ENCODE data around the gene CEP68.
"Not testable (repeated sequence)": the region's sequence is repeated elsewhere in the genome, so short reads cannot be mapped to it uniquely, and the experiment has no call there.

CEP68 gene

DNA sequence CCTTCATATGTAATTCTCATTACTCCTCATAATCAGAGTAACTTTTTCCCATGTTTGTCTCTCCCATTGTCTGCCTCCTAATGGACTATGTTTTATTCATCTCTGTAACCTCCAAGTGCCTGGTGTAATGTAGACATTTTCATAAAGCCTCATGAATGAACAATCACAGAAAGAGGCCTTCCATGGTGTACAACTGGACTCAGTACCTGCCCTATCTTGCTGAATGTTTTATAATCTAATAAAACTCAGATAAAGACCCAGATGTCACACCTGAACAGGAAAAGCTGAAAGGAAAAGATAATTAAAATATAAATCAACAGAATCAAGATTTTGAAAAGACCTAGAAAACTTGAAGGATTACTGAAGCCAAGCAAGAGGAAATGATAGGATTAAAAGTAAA, 37.0 kb downstream of the CEP68 start:
- no peak for DNase-seq

DNA sequence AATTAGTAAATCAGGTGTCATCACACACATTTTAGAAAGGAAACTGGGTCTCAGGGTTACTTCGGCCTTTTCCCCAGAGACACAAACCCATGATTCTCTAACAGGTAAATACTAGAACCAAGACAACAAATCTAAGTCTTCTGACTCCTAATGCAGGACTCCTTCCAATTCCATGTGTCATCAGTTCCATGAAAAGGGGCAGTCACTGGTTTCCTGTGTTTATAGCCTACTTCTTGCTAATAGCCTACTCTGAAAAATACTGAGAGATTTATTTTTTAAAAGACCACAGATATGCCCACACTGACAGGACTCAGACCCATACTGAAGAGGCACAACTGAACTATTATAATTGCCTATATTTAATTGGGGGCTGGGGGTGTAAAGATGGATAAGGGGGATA, 40.7 kb downstream of the CEP68 start:
- no peak for DNase-seq

DNA sequence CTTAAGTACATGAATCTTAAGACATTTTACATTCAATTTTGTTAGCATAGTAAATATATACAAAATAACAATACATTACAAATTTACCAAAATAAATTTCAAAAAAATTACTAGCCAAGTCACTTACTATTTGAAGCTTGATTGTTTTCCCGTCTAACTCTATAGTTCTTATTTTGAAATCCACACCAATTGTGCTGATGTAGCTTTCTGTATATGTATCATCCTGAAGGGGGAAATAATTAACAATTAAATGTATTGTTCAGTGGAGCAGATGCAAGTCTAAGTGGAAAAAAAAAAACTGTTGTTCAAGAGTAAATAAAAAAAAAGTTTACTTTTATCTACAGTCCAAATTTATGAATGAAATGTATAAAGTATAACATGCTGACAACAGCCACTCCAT, 41.6 kb downstream of the CEP68 start:
- DNase-seq = no peak

DNA sequence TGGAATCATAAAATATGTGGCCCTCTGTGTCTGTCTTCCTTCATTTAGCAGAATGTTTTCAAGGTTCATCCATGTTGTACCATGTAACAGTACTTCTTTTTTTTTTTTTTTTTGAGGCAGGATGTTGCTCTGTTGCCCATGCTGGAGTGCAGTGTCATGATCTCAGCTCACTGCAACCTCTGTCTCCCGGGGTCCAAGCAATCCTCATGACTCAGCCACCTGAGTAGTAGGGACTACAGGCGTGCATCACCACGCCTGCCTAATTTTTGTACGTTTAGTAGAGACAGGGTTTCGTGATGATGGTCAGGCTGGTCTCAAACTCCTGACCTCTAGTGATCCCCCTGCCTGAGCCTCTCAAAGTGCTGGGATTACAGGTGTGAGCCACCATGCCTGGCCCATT, 42.5 kb downstream of the CEP68 start:
- DNase-seq = no peak

DNA sequence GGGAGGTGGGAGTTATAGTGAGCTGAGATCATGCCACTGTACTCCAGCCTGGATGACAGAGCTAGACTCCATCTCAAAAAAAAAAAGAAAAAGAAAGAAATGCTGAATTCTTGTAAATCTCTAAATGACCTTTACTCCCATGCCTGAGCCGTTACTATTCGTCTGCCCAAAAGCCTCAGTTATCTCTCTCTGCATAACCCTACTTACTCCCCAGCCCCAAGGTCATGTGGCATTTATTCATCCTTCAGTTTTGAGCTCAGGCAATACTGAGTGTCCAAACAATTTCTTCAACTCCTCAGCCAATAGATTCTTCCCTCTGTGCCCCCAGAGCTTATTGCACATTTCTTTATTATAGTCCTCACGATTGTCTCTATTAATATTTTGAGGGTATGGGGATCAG, 44.9 kb downstream of the CEP68 start:
- no peak for DNase-seq

DNA sequence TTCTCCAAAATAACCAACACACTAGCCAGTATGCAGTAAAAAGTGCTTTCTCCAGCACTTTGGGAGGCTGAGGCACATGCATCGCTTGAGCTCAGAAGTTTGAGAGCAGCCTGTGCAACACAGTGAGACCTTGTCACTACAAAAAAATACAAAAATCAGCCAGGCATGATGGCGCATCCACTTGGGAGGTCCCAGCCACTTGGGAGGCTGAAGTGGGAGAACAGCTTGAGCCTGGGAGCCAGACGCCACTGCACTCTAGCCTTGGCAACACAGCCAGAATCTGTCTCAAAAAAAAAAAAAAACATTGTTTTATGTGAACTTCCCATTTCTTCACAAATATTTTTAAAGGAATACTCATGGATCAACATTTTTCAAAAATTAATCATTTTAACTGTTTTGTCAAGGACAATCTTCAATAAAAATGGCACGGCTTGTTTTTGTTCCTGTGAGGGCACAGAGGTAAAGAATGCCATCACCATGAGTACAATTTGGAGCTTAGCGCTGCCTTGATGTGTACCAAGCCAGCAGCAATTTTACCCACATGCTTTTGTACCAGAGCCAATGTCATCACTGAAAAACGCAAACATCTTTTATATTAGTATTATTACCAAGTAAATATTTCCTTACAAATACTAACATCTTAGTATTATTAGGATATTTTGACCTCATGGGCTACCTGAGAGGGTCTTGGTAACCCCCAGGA, 46.9 kb downstream of the CEP68 start:
- no peak for DNase-seq

DNA sequence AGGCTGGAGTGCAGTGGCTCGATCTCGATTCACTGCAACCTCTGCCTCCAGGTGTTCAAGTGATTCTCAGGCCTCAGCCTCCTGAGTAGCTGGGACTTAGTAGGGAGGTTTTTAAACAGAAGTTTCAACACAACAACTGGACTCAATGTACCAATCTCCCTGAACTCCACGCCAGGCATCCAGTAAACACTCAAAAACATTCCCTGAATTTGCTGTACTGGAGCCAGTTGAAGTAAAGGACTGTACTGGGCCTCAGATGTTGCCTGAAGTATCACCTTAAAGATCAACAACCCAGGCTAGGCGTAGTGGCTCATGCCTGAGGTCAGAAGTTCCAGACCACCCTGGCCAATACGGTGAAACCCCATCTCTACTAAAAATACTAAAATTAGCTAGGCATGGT, 51.3 kb downstream of the CEP68 start:
- DNase-seq = no peak

DNA sequence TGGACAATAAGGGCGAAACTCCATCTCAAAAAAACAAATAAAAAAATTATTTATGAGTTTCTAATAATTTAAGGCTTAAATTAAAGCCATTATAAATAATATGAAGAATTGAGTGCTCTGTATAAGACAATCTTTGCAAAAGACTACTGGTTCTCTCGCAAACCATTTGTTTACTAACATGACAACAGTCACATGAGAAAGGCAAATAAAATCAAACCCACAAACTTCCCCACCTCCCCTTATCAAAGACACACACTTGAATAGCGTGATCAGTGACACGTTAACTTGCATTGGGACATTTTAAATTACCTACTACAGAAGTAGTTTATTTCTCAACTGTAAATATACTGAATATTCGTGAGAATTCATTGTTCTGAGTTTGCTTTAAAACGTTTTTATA, 52.6 kb downstream of the CEP68 start:
- DNase-seq = no peak

DNA sequence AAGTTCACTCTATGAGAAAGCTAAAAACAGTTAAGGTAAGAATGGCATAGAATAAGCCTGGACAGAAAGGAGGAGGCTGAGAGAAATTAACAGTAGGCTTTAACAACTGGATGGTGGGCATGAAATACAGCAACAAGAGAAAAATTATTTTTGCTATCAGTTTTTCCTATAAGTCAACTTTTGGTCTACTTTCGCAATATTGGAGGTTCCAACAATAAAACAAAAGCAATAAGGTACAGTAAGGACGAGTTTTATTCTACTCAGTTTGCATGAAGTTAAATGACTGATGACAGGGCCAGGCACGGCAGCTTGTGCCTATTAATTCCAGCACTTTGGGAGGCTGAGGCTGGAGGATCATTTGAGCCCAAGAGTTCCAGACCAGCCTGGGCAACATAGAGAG, 56.4 kb downstream of the CEP68 start:
- no peak for DNase-seq

DNA sequence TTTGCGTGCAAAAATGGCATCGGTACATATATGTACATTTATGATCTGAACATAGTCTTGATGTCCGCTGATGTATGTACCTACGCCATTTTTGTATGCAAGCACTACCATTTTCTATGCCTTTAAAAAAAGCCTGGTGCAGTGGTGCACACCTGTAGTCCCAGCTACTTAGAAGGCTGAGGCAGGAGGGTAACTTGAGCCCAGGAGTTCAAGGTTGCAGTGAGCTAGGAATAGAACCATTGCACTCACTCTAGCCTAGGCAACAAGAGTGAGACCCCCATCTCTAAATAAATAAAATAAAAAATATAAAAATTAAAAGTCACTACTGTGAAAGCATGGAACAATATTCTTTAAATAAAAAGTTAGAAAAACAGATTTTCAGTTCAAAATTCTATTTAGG, 57.0 kb downstream of the CEP68 start:
- no peak for DNase-seq

DNA sequence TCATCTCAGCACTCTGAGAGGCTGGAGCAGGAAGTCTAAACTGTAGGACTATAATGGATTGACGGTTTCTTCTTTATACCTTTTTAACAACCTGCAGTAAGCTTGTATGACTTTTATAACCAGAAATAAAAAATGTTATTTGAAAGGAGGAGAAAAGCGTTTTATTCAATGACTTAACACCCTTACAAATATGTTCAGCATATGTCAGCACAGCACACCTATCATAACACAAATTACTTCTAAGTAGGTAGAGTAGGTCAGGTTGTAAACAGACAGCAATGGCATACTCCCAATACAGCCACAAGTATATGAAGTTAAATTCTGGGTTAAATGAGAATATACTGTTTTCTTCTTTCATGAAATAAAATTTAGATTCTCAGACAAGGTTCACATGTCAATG, 57.6 kb downstream of the CEP68 start:
- DNase-seq = no peak

DNA sequence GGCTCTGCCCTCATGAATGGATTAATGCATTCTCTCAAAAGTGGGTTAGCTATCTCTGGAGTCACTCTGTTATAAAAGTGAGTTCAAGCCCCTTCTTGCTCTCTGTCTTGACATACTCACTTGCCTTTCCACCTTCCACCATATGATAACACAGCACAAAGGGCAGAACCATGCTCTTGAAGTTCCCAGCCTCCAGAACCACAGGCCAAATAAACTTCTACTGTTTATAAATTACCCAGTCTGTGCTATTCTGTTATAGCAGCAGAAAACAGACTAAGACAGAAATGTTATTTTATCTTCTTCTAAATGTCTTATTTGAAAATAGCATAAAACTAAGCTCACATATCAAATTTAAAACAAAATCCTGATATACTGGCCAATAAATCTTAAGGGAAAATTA, 58.7 kb downstream of the CEP68 start:
- DNase-seq = no peak

DNA sequence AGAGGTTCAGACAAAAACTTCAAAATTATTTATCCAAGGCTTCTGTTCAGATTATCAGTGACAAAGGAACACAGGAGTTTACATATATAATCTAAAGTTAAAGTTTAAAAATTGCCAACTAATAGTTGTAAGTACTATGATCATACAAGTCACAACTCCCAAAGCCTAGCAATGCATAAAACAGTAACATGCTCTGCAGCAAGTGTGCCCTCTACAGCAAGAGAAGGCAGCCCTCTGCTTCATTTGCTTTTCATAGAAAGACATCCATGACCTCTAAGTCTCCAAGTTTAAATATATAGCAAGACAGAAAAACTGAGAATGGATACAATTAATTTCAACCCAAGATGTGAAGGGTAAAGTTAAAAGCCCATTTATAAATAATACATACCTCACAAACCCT, 60.4 kb downstream of the CEP68 start:
- DNase-seq = no peak

DNA sequence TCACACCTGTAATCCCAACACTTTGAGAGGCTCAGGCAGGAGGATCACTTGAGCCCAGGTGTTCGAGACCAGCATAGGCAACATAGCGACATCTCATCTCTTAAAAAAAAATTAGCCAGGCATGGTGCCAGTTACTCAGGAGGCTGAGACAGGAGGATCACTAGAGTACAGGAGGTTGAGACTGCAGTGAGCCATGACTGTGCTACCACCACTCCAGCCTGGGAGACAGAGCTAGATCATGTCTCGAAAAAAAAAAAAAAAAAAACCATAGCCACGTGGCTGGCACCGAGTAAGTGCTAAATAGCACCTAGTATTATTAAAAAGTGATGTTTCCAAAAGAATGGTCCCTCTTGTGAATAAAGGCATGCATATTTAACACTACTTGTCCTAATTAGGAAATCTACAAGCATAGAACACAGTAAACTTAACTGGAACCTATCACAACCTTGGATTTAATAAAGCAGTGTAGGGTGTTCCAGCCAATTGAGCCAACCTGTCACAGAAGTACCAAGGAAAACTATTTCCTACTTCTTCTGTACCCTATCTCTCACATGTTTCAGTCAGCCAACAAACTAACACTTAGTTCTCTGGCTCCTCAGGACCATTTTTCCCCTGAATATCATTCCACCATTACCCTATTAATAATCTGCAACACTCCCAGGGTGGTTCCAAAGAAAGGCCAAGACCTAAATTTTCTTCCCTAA, 64.9 kb downstream of the CEP68 start:
- DNase-seq = no peak

DNA sequence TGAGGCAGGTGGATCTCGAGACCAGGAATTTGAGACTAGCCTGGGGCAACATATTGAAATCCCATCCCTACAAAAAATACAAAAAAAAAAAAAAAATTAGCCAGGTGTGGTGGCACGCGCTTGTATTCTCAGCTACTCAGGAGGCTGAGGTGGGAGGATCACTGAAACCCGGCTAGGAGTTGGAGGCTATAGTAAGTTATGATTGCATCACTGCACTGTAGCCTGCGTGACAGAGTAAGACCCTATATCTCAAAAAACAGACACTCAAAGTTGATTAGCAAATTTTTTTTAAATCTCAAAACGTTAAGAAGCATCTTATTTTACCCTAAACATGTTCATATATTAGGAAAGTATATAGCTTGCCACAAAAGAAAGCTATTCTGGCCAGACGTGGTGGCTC, 66.1 kb downstream of the CEP68 start:
- DNase-seq = no peak

DNA sequence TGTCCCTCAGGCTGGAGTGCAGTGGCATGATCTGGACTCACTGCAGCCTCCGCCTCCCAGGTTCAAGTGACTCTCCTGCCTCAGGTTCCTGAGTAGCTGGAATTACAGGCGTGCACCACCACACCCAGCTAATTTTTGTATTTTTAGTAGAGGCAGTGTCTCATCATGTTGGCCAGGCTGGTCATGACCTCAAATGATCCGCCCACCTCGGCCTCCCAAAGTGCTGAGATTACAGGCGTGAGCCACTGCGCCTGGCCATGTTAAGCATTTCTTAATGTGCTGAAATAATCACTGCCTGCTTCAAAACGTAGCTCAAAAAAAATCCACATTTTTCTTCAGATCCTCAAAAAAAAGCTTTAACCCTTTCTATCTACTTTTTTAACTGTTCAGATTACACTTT, 69.2 kb downstream of the CEP68 start:
- DNase-seq = not testable (repeated sequence)

DNA sequence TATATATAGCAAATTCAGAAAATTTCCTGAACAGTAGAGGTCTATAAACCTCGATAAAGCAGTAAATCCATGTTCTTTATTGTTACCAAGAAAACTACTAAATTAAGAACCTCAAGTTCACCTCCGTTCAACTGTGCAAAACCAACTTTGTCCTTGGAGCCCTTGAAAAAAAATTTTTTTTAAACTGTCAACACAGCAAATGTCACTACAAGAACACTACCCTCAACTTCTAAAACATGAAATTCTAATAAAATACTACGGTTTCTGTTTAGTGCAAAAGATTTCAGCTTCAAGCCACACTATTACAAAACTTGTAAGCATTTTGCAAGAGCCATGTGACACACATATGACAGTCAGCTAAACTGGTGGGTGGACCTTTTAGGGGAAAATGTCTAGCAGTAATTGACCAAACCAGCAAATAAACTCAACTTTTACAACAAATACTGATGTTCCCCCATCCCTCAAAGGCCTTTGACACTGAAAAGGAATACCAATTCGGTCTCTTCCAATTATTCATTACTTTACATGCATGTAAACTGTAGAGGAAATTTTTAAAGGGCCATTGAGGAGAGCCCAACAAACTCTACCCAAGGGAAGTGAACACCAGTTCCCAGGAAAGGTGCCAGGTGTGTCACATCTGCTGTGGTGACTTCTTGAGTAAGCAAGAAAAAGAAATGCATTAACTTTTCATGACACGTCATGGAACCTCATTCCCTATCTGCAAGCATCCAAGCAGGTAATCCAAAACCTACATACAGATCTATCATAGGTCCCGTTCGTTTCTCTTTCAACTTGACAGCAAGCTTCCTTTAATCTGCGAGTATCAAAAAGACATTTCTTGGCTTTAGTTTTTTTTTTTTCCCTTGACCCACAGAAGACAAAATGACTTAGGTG, 72.3 kb downstream of the CEP68 start:
- peak; percentile 25 for DNase-seq

DNA sequence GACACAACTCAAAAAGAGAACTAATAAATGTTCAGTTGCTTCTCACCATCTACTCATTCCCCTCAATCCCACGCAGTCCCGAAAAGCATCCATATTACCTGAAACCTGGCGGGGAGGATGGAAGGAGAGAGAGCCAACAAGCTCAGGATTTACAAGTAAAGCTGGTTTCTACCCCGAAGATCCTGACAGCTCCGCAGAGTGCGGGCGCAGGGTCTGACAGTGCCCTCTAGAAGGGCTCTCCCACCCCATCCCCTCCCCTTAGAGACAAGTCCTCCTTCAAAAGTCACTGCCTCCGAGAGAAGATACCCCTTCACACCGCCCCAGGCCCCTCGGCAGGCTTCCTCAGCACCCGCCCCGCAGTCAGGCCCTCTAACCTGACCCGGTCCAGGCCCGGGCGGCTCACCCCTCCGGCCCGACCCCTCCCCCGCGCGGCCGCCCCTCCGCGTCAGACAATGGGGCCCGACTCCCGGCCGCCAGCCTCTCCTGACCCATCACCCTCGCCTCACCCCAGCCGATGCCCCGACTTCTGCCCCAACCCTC, 73.1 kb downstream of the CEP68 start:
- no peak for DNase-seq

DNA sequence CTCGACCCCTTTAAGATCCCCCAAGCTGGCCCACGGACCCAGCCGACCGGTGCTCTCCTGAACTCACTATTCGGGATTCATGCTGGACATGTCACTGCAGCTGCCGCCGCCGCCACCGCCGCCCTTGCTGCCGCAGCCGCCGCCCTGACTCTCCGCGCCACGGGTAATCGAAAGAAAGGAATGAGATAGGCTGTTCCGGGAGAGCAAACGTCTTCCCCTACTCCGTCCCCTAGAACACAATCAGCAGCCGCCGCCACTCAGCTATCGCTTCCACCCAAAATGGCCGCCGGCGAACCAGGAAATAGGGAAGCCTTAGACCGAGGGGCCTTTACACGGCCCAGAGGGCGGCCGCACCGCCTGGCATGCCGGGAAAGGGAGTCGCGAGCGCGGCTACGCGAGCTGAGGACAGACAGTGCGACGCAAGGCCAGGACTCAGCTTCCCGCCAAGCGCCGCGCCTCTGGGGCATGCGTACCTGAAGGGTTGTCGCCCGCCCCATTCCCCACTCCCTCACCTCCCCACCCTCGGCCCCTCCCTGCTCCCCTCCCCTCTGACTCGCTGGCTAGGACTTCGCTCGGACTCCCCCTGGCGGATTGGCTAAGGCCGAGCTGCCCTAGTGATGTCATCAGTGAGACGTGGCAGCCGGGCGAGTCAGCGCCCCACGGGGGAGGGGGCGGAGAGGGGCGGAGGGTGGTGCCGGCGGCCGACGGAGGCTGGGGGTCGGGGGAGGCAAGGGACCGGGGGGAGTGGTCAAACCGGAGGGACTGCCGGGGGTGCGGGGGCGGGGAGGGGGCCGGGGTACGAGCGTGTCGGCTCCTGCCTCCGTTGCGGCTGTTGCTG, 73.8 kb downstream of the CEP68 start, which contains the start of gene RAB1A:
Gene RAB1A (minus strand): TSS at position 281 of the 838 bp plus-strand sequence. CDS start 191 bp downstream, at position 90.
- DNase-seq = peak; percentile 100

DNA sequence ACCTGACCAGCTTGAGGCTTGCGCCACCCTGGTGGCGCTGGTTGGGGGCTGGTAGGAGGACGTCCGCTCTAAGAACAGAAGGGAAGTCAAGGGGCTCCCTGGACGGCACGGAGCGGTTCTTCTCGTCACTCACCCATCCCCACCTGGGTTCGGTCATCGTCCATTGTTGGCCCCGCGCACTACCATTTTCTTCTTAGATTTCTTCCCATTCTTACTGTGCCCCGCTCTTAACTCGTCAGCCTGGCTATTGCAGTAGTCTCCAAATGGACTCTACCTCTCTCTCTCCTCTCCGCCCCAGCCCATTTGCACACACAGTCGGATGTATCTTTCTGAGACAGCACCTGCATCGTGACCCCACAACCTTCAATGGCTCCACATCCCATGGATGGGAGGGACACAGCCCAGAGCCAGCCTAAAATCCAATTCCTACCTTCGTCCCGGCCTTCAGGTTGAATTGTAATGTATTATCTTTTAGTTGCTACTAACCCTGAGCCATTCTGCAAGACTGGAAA, 74.5 kb downstream of the CEP68 start:
- DNase-seq = no peak

DNA sequence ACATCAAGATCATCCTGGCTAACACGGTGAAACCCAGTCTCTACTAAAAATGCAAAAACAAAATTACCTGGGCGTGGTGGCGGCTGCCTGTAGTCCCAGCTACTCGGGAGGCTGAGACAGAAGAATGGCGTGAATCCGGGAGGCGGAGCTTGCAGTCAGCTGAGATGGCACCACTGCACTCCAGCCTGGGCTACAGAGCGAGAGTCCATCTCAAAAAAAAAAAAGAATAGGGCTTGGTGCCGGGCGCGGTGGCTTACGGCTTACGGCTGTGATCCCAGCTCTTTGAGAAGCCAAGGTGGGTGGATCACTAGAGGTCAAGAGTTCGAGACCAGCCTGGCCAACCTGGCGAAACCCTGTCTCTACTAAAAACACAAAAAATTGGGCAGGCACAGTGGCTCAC, 76.7 kb downstream of the CEP68 start:
- not testable (repeated sequence) for DNase-seq

DNA sequence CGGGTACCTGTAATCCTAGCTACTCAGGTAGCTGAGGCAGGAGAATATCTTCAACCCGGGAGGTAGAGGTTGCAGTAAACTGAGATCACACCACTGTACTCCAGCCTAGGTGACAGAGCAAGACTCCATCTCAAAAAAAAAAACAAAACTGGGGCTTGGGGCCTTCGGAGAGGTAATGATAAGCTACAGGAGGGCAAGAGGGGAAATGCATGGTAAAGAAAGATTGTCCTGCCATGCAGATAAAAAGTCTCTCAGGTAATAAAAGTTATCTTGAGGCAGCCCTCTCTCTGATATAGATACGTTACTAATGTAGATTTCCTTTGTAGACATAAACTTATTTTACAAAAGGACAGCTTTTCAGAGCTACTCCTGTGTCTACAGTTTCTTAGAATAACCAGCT, 77.4 kb downstream of the CEP68 start:
- DNase-seq = no peak
